Mesenchymal stem cell (in vitro differentiated cells and primary cell): ENCODE data around the gene PKN3.

Source experiments
- DNase-seq: peaks from one replicate; pipeline ENCODE4 v3.0.0-alpha.2; 2013
- H2AFZ ChIP-seq: one replicate; pipeline ENCODE4 v1.6.1; 2013; ENCODE audit warnings: low read depth, mild to moderate bottlenecking, control low read depth, inconsistent platforms, low read length, moderate library complexity
- H2AK5ac ChIP-seq: 2 replicates; pipeline ENCODE4 v1.6.1; 2013; ENCODE audit warnings: low read length, moderate library complexity, mild to moderate bottlenecking, inconsistent platforms; ENCODE audit not compliant: severe bottlenecking
- H2BK120ac ChIP-seq: one replicate; pipeline ENCODE4 v1.6.1; 2013; ENCODE audit warnings: low read depth, mild to moderate bottlenecking, inconsistent platforms, low read length, moderate library complexity
- H2BK12ac ChIP-seq, 2 experiments: one replicate each; pipeline ENCODE4 v1.6.1; 2013; ENCODE audit warnings: inconsistent platforms in 2 of 2, low read length in 2 of 2, mild to moderate bottlenecking in 2 of 2, moderate library complexity in 2 of 2, control low read depth in 1 of 2
- H2BK15ac ChIP-seq: one replicate; pipeline ENCODE4 v1.6.1; 2013; ENCODE audit warnings: mild to moderate bottlenecking, low read depth, inconsistent platforms; ENCODE audit not compliant: poor library complexity, severe bottlenecking
- H2BK5ac ChIP-seq: 2 replicates; pipeline ENCODE4 v1.6.1; 2013; ENCODE audit warnings: low read depth, mild to moderate bottlenecking, low read length, control low read depth, inconsistent platforms; ENCODE audit not compliant: poor library complexity, severe bottlenecking
- H3K14ac ChIP-seq, 2 experiments: one replicate each; pipeline ENCODE4 v1.6.1; 2013; ENCODE audit warnings: inconsistent platforms in 2 of 2, low read length in 2 of 2, control low read depth in 1 of 2, mild to moderate bottlenecking in 1 of 2, moderate library complexity in 1 of 2
- H3K18ac ChIP-seq, 2 experiments: one replicate each; pipeline ENCODE4 v1.6.1; 2013; ENCODE audit warnings: inconsistent platforms in 2 of 2, low read length in 2 of 2, control low read depth in 1 of 2, low read depth in 1 of 2, mild to moderate bottlenecking in 1 of 2
- H3K23ac ChIP-seq, 2 experiments: one replicate each; pipeline ENCODE4 v1.6.1; 2013; ENCODE audit warnings: inconsistent platforms in 2 of 2, low read length in 2 of 2, mild to moderate bottlenecking in 2 of 2, moderate library complexity in 2 of 2, control low read depth in 1 of 2
- H3K27ac ChIP-seq: 2 replicates; pipeline ENCODE4 v1.5.1; 2013; ENCODE audit warnings: mild to moderate bottlenecking, moderate library complexity, low read length, control low read depth, inconsistent platforms; ENCODE audit not compliant: poor library complexity, severe bottlenecking
- H3K27me3 ChIP-seq, 2 experiments: 2 replicates each; pipeline versions ENCODE4 v1.6.1 to v1.7.0; 2013; ENCODE audit warnings: low read length in 2 of 2, mild to moderate bottlenecking in 2 of 2, moderate library complexity in 2 of 2, control low read depth in 1 of 2, inconsistent platforms in 1 of 2; ENCODE audit not compliant: control insufficient read depth in 1 of 2, insufficient read depth in 1 of 2
- H3K36me3 ChIP-seq, 2 experiments: 2 replicates each; pipeline versions ENCODE4 v1.6.1 to v1.7.0; 2013; ENCODE audit warnings: low read length in 2 of 2, control low read depth in 1 of 2, inconsistent platforms in 1 of 2, low read depth in 1 of 2, mild to moderate bottlenecking in 1 of 2; ENCODE audit not compliant: insufficient read depth in 2 of 2, control insufficient read depth in 1 of 2
- H3K4ac ChIP-seq, 2 experiments: one replicate each; pipeline ENCODE4 v1.6.1; 2013; ENCODE audit warnings: inconsistent platforms in 2 of 2, low read length in 2 of 2, mild to moderate bottlenecking in 2 of 2, moderate library complexity in 2 of 2, control low read depth in 1 of 2, low read depth in 1 of 2
- H3K4me1 ChIP-seq: 2 replicates; pipeline ENCODE4 v1.6.1; 2013; ENCODE audit warnings: low read depth, low read length, control low read depth; ENCODE audit not compliant: control insufficient read depth, insufficient read depth
- H3K4me2 ChIP-seq: 2 replicates; pipeline ENCODE4 v1.6.1; 2013; ENCODE audit warnings: low read length, mild to moderate bottlenecking, inconsistent platforms; ENCODE audit not compliant: poor library complexity, severe bottlenecking
- H3K4me3 ChIP-seq, 2 experiments: 2 replicates each; pipeline versions ENCODE4 v1.5.1 to v1.7.0; 2013; ENCODE audit warnings: low read length in 2 of 2, mild to moderate bottlenecking in 2 of 2, control low read depth in 1 of 2, low read depth in 1 of 2; ENCODE audit not compliant: insufficient read depth in 1 of 2
- H3K79me1 ChIP-seq: replicated peaks from 2 replicates; pipeline ENCODE4 v1.6.1; 2013; ENCODE audit warnings: mild to moderate bottlenecking, control low read depth, low read length, inconsistent platforms; ENCODE audit not compliant: poor library complexity, severe bottlenecking
- H3K9ac ChIP-seq: 2 replicates; pipeline ENCODE4 v1.7.0; 2013; ENCODE audit warnings: mild to moderate bottlenecking, low read length, moderate library complexity
- H3K9me3 ChIP-seq: 2 replicates; pipeline ENCODE4 v1.7.0; 2013; ENCODE audit warnings: mild to moderate bottlenecking, low read length; ENCODE audit not compliant: control insufficient read depth
- H4K8ac ChIP-seq: one replicate; pipeline ENCODE4 v1.6.1; 2013; ENCODE audit warnings: inconsistent platforms, mild to moderate bottlenecking, low read length, moderate library complexity
- H4K91ac ChIP-seq: one replicate; pipeline ENCODE4 v1.6.1; 2013; ENCODE audit warnings: mild to moderate bottlenecking, low read length, inconsistent platforms
- WGBS: methylation state at CpG from one replicate; pipeline ENCODE4 v1.1.7; 2013; ENCODE audit warnings: mixed read lengths; 5-methylcytosine and 5-hydroxymethylcytosine counted together

The PKN3 gene

DNA sequence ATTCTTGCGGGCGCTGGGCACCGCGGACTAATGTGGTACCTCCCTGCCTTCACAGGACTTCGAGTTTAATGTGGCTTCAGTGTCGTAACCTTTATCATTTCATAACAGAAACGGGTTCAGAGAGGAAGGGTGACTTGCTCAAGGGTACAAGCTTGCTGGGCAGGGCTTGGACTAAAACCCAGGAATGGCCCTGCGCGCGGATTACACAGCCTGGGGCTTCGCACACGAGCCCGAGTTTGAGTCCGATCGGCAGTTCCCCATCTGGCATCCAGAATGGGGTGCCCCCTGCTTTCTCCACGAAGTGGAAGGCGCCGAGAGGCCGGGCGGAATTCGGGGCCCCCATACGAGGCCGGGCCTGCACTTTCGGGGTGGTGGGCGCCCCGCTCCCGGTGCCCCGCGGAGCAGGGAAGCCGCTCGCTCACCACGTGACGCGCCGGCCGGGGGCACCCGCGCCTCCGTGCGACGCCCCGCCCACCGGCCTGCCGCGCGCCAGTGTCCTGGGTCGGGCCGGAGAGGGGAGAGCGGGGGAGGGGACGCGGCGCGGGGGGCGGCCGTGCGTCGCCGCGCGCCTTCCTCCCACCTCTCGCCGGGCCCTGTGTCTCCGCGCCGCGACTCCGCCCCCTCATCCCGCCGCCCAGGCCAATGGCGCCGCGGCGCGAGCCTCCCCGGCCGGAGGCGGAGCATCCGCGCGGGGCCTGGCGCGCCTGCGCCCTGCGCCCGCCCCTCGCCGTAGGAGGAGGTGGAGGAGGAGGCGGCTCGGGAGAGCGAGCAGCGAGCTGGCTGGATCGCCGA is 13.6 kb upstream of the PKN3 start, which contains the start of gene SET:
TSS of gene SET (plus strand) at position 722 of the 792 bp plus-strand sequence. CDS start 361 bp downstream, outside the sequence.
- 10% methylated on average over 34 of the region's 93 CpGs for WGBS
- peak within 1 kb of the TSS; percentile 92 for H4K91ac ChIP-seq

GRCh38 chr9:128689293-128689774 is 13.0 kb upstream of the PKN3 start:
- Histone ChIP-seq H3K4me2 (no peak overlapping the region), H3K79me1 (peaks cover 8% of the 10 kb centered on the region), H2AFZ (no peak overlapping the region), H3K36me3 (peaks cover 4 to 30% of the 10 kb centered on the region in 2 experiments), H3K9ac (peak overlapping the region; percentile 66), H3K27ac (peak overlapping the region; percentile 74), H3K14ac (peak overlapping the region in 1 of 2 experiments; percentile 98), H3K23ac (no peak overlapping the region), H3K18ac (peak overlapping the region; percentile 82 to 94), H2BK120ac (peak overlapping the region; percentile 74), H3K4me3 (peak overlapping the region; percentile 55 to 90), H2BK15ac (peak overlapping the region; percentile 95), H4K91ac (peak overlapping the region; percentile 40), H3K9me3 (no peaks in the 10 kb centered on the region), H3K4me1 (peaks cover 24% of the 10 kb centered on the region), H4K8ac (peak overlapping the region; percentile 64), H2BK12ac (no peak overlapping the region), H2AK5ac (no peak overlapping the region), H3K4ac (peak overlapping the region in 1 of 2 experiments; percentile 83), H3K27me3 (no peaks in the 10 kb centered on the region), H2BK5ac (peak overlapping the region; percentile 94)
- DNase-seq = peak; percentile 62
- WGBS = under 1% methylated on average over 27 of the region's 80 CpGs

More for the DNA sequence above, 13.6 kb upstream of the PKN3 start, which contains the start of gene SET:
- H2BK15ac ChIP-seq = peak within 1 kb of the TSS; percentile 95
- peak within 1 kb of the TSS; percentile 3 for H2AFZ ChIP-seq
- H3K9me3 ChIP-seq = no peaks in the 10 kb centered on the region
- H4K8ac ChIP-seq = peak within 1 kb of the TSS; percentile 98
- peak within 1 kb of the TSS; percentile 74 for H3K27ac ChIP-seq
- DNase-seq = peak; percentile 91
- H3K23ac ChIP-seq = peak within 1 kb of the TSS in 1 of 2 experiments; percentile 87
- H2BK120ac ChIP-seq = peak within 1 kb of the TSS; percentile 74
- peaks cover 4 to 23% of the 10 kb centered on the region in 2 experiments for H3K36me3 ChIP-seq
- peak within 1 kb of the TSS; percentile 82 to 94 for H3K18ac ChIP-seq
- H2BK12ac ChIP-seq = peak within 1 kb of the TSS; percentile 56 to 70
- H2AK5ac ChIP-seq = peak within 1 kb of the TSS; percentile 70
- H3K4ac ChIP-seq = peak within 1 kb of the TSS; percentile 93 to 96
- H3K4me1 ChIP-seq = peaks cover 24% of the 10 kb centered on the region
- H2BK5ac ChIP-seq = peak within 1 kb of the TSS; percentile 94
- peak within 1 kb of the TSS; percentile 90 to 91 for H3K4me3 ChIP-seq
- peak within 1 kb of the TSS; percentile 77 for H3K4me2 ChIP-seq
- peak within 1 kb of the TSS; percentile 91 for H3K9ac ChIP-seq
- no peaks in the 10 kb centered on the region for H3K27me3 ChIP-seq
- H3K14ac ChIP-seq = peak within 1 kb of the TSS; percentile 97 to 98
- H3K79me1 ChIP-seq = peaks cover 8% of the 10 kb centered on the region

DNA sequence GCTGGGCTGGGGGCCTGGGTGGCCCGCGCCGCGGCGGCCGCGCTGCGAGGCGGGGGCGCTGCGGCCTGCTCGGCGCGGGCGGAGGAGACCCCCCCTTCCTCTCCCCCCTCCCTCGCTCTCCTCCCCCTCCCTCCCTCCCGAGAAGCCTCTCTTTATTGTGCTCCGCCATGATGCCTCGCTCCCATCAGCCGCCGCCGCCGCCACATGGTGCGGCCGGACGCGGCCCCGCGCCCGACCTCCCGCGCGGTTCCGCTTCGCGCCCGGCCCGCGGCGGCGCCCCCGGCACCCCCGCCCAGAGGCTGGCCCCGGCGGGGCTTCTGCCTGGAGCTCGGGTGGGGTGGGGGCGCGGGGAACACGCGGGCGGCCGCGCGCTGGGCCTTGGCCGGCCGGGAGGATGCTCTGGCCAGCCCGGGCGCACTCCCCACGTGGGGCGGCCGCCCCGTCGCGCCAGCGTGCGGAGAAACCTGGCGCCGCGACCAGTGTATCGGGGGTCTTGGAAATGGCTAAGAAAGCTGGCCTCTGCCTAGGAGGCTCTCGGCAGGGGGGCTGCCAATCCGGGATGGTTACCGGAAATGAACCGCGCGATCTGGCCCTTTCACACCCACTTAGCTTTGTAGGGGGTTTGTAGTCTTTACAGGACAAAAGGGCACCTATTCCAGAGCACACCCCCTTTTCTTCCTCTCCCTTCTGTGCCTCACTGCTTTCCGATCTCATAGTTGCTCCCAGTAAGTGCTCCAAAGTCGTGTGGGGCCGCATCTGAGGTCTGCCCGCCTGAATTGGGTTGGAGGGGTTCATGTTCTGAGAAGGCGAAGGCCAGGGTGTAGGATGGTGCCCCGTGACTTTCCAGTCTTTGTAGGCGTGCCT is 12.3 kb upstream of the PKN3 start:
- Histone ChIP-seq H3K4ac (peak overlapping the region in 1 of 2 experiments; percentile 96), H3K4me1 (peaks cover 17% of the 10 kb centered on the region), H2AK5ac (peak overlapping the region; percentile 70), H3K18ac (peak overlapping the region; percentile 77 to 78), H3K9me3 (no peaks in the 10 kb centered on the region), H3K14ac (peak overlapping the region in 1 of 2 experiments; percentile 97), H3K79me1 (peaks cover 8% of the 10 kb centered on the region), H3K27me3 (no peaks in the 10 kb centered on the region), H2AFZ (no peak overlapping the region), H2BK15ac (no peak overlapping the region), H2BK120ac (peak overlapping the region; percentile 74), H4K91ac (peak overlapping the region; percentile 59), H2BK12ac (no peak overlapping the region), H3K36me3 (peaks cover 4 to 33% of the 10 kb centered on the region in 2 experiments), H3K23ac (peak overlapping the region in 1 of 2 experiments; percentile 9), H3K4me3 (peak overlapping the region; percentile 90 to 91), H3K4me2 (peak overlapping the region; percentile 95), H3K9ac (peak overlapping the region; percentile 90), H2BK5ac (peak overlapping the region; percentile 76), H3K27ac (peak overlapping the region; percentile 27), H4K8ac (no peak overlapping the region)
- peak; percentile 63 for DNase-seq
- under 1% methylated on average over 55 of the region's 83 CpGs for WGBS
